Testis (tissue), 2 donors: ENCODE data around the gene MISP.

Source experiments
- POLR2A ChIP-seq: fragments of 450-650 bp; IDR thresholded peaks from one replicate; pipeline ENCODE4 v1.6.1; 2017; ENCODE audit warnings: antibody characterized with exemption, mild to moderate bottlenecking, moderate library complexity
- TF ChIP-seq, protein P1 (sequence below), 3 experiments: fragments of 450-650 bp in 2 of 3; fragments of 200-600 bp in 1 of 3; sonication (generic) in 1 of 3; IDR thresholded peaks; one replicate each; pipeline ENCODE4 v1.5.1; 2016 to 2019; ENCODE audit warnings: antibody characterized with exemption in 3 of 3, mild to moderate bottlenecking in 2 of 3, moderate library complexity in 1 of 3

DNA sequence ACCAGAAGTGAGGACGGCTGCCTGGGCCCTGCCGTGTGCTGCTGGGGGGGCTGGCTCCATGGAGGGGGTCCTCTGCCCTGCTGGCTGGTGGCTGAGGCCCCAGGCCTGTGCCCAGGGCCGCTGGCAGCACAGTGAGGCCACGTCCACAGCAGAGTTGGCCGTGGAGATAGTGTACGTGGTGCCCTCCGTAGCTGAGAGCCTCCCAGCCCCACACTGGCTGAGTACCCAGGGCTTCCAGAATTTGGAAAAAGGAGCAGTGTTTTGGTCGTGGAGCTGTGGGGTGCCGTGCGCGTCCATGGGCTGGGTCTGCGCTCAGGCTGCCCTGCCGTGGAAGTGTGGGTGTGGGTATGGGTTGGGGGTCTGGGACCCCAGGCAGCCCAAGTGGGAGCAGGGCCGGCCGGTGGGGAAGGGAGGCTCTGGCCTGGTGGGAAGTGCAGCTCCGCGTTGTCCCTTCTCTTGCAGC lies 52.2 kb downstream of the MISP start:
- TF ChIP-seq, protein P1, sequence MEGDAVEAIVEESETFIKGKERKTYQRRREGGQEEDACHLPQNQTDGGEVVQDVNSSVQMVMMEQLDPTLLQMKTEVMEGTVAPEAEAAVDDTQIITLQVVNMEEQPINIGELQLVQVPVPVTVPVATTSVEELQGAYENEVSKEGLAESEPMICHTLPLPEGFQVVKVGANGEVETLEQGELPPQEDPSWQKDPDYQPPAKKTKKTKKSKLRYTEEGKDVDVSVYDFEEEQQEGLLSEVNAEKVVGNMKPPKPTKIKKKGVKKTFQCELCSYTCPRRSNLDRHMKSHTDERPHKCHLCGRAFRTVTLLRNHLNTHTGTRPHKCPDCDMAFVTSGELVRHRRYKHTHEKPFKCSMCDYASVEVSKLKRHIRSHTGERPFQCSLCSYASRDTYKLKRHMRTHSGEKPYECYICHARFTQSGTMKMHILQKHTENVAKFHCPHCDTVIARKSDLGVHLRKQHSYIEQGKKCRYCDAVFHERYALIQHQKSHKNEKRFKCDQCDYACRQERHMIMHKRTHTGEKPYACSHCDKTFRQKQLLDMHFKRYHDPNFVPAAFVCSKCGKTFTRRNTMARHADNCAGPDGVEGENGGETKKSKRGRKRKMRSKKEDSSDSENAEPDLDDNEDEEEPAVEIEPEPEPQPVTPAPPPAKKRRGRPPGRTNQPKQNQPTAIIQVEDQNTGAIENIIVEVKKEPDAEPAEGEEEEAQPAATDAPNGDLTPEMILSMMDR (IDR thresholded peaks at IDR 0.05), result no peak
- no peak for TF ChIP-seq POLR2A
